DND-41 (cell line): ENCODE data around the gene KIF24.
"Not testable (repeated sequence)": the region's sequence is repeated elsewhere in the genome, so short reads cannot be mapped to it uniquely, and the experiment has no call there.

ENCODE experiments used
- ATAC-seq: fragments of 200-7000 bp; cut with Tn5 transposase; 3 replicates; pipeline ENCODE4 v1.9.1; 2021; ENCODE audit warnings: low read depth; ENCODE audit not compliant: insufficient read depth
- DNase-seq: peaks from one replicate; pipeline ENCODE4 v3.0.0-alpha.2; 2020
- H2AFZ ChIP-seq: 2 replicates; pipeline ENCODE4 v1.6.0; 2012; ENCODE audit warnings: low read depth, low read length
- H3K27ac ChIP-seq: 2 replicates; pipeline ENCODE4 v1.5.1; 2012; ENCODE audit warnings: low read length, inconsistent platforms
- H3K27me3 ChIP-seq: fragments of 200-600 bp; sonication (generic); 2 replicates; pipeline ENCODE4 v1.6.0; 2012; ENCODE audit warnings: low read length, mild to moderate bottlenecking, inconsistent platforms; ENCODE audit not compliant: insufficient read depth, poor library complexity
- H3K36me3 ChIP-seq: 2 replicates; pipeline ENCODE4 v1.5.1; 2012; ENCODE audit warnings: low read length, inconsistent platforms; ENCODE audit not compliant: insufficient read depth
- H3K4me1 ChIP-seq: 2 replicates; pipeline ENCODE4 v1.5.1; 2012; ENCODE audit warnings: mild to moderate bottlenecking, low read length; ENCODE audit not compliant: insufficient read depth
- H3K4me2 ChIP-seq: 2 replicates; pipeline ENCODE4 v1.6.0; 2012; ENCODE audit warnings: mild to moderate bottlenecking, moderate library complexity, low read length, inconsistent platforms; ENCODE audit not compliant: insufficient read depth
- H3K4me3 ChIP-seq, 2 experiments: fragments of 200-600 bp in 1 of 2; shearing (Covaris generic) in 1 of 2; 2 replicates each; pipeline ENCODE4 v1.5.1; 2012 to 2016; ENCODE audit warnings: inconsistent platforms in 2 of 2, low read length in 2 of 2, mild to moderate bottlenecking in 2 of 2, low read depth in 1 of 2, moderate library complexity in 1 of 2
- H3K79me2 ChIP-seq: 2 replicates; pipeline ENCODE4 v1.6.0; 2012; ENCODE audit warnings: low read length, inconsistent platforms; ENCODE audit not compliant: insufficient read depth
- H3K9ac ChIP-seq: 2 replicates; pipeline ENCODE4 v1.6.0; 2012; ENCODE audit warnings: low read depth, mild to moderate bottlenecking, inconsistent platforms, low read length, moderate library complexity
- H3K9me3 ChIP-seq: 2 replicates; pipeline ENCODE4 v1.5.1; 2012; ENCODE audit warnings: low read length, moderate library complexity, mild to moderate bottlenecking, inconsistent platforms; ENCODE audit not compliant: insufficient read depth, severe bottlenecking
- H4K20me1 ChIP-seq: 2 replicates; pipeline ENCODE4 v1.6.0; 2012; ENCODE audit warnings: low read length; ENCODE audit not compliant: insufficient read depth
- EZH2 ChIP-seq: IDR thresholded peaks from 3 replicates; pipeline ENCODE4 v1.6.1; 2012; ENCODE audit warnings: borderline replicate concordance, low read depth, mild to moderate bottlenecking, moderate library complexity, low read length, inconsistent platforms; ENCODE audit not compliant: severe bottlenecking
- TF ChIP-seq, protein P1 (sequence below): IDR thresholded peaks from 2 replicates; pipeline ENCODE4 v1.5.1; 2012; ENCODE audit warnings: borderline replicate concordance, low read length, moderate library complexity, mild to moderate bottlenecking; ENCODE audit not compliant: poor library complexity, severe bottlenecking; ENCODE audit errors: extremely low read depth

The KIF24 gene

GRCh38 chr9:34365282-34365681, 36.2 kb upstream of the KIF24 start:
- DNase-seq = no peak
- Histone ChIP-seq H2AFZ (no peak overlapping the region), H3K9ac (no peak overlapping the region), H3K4me2 (no peak overlapping the region), H3K4me3 (no peak overlapping the region), H3K27me3 (no peaks in the 10 kb centered on the region), H3K4me1 (no peaks in the 10 kb centered on the region), H3K27ac (no peak overlapping the region), H3K9me3 (no peaks in the 10 kb centered on the region), H3K36me3 (no peaks in the 10 kb centered on the region), H3K79me2 (no peaks in the 10 kb centered on the region), H4K20me1 (no peaks in the 10 kb centered on the region; the same call in 1 of the 2 replicates)
- ATAC-seq = no peak
- no peak for TF ChIP-seq EZH2
- TF ChIP-seq, protein P1, sequence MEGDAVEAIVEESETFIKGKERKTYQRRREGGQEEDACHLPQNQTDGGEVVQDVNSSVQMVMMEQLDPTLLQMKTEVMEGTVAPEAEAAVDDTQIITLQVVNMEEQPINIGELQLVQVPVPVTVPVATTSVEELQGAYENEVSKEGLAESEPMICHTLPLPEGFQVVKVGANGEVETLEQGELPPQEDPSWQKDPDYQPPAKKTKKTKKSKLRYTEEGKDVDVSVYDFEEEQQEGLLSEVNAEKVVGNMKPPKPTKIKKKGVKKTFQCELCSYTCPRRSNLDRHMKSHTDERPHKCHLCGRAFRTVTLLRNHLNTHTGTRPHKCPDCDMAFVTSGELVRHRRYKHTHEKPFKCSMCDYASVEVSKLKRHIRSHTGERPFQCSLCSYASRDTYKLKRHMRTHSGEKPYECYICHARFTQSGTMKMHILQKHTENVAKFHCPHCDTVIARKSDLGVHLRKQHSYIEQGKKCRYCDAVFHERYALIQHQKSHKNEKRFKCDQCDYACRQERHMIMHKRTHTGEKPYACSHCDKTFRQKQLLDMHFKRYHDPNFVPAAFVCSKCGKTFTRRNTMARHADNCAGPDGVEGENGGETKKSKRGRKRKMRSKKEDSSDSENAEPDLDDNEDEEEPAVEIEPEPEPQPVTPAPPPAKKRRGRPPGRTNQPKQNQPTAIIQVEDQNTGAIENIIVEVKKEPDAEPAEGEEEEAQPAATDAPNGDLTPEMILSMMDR = no peak

- H3K79me2 ChIP-seq = no peaks in the 10 kb centered on the region
- TF ChIP-seq EZH2 = no peak
- TF ChIP-seq, protein P1 = no peak
- H3K27me3 ChIP-seq = no peaks in the 10 kb centered on the region
- no peaks in the 10 kb centered on the region for H3K9me3 ChIP-seq
- H3K9ac ChIP-seq = no peak overlapping the region
- ATAC-seq (peak; percentile 56; the same call in 2 of the 3 replicates), DNase-seq (no peak)
- H3K4me1 ChIP-seq = no peaks in the 10 kb centered on the region
- no peak overlapping the region for H3K4me3 ChIP-seq
- H3K36me3 ChIP-seq = no peaks in the 10 kb centered on the region
- no peaks in the 10 kb centered on the region; the same call in 1 of the 2 replicates for H4K20me1 ChIP-seq
- no peak overlapping the region for H2AFZ ChIP-seq
- no peak overlapping the region for H3K4me2 ChIP-seq
- H3K27ac ChIP-seq = no peak overlapping the region
Observed at GRCh38 chr9:34363619-34364351, 34.7 kb upstream of the KIF24 start.

DNA sequence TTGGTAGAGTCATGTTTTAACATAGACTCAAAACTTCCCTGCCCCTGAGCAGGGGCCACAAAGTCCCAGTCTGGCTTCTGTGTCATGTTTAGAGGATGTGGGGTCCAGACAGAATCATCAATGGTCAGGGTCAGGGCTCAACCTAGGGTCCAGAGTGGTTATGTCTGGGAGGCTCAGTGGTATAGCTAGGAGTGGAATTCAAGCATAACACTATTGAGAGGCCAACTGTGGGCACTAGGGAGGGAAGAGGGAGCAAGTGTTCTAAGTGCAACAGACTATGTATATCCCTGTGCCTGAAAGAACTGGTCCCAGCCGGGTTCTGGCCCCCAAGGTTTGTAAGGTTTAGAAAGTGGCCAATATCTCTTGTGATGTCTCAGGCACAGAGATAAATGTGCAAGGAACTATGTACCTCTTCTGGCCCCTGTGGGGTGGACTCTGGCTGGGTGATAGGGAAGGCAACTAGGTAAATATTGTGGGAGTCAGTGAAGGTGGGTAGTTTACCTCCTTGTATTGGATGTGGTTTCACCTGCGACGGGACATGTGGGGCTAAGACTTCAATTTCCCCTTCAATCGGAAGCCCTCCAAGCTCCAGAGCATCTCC, 33.6 kb upstream of the KIF24 start:
- Histone ChIP-seq H3K27me3 (no peaks in the 10 kb centered on the region), H3K36me3 (no peaks in the 10 kb centered on the region), H3K4me1 (no peaks in the 10 kb centered on the region), H2AFZ (no peak overlapping the region), H3K4me2 (no peak overlapping the region), H3K27ac (no peak overlapping the region), H3K79me2 (no peaks in the 10 kb centered on the region), H3K4me3 (no peak overlapping the region), H4K20me1 (no peaks in the 10 kb centered on the region; the same call in 1 of the 2 replicates), H3K9me3 (no peaks in the 10 kb centered on the region), H3K9ac (no peak overlapping the region)
- TF ChIP-seq, protein P1 = no peak
- TF ChIP-seq EZH2 = no peak
- DNase-seq (no peak), ATAC-seq (no peak)

- H3K79me2 ChIP-seq, H3K36me3 ChIP-seq, H2AFZ ChIP-seq, H3K27ac ChIP-seq, H4K20me1 ChIP-seq, DNase-seq, H3K4me1 ChIP-seq, H3K27me3 ChIP-seq, H3K9me3 ChIP-seq, H3K4me3 ChIP-seq, H3K9ac ChIP-seq, H3K4me2 ChIP-seq, ATAC-seq: not testable (repeated sequence)
Observed at GRCh38 chr9:34352957-34353356, 23.9 kb upstream of the KIF24 start.

DNA sequence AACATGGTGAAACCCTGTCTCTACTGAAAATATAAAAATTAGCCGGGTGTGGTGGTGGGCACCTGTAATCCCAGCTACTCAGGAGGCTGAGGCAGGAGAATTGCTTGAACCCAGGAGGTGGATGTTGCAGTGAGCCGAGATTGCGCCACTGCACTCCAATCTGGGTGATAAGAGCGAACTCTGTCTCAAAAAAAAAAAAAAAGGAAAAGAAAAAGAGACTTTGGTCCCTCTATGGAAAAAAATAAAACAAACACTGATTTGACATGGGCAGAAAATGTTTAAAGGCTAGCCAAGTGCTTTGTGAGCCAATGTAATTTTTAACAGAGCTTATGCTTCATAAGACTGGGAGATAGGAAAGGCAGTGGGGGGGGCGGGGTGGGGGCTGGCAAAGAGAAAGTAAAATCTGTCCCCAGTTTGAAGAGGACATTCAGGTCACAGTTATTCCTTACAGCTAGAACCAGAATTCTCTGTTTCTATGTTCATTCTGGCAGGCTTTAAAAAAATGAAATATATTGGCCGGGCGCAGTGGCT, 23.1 kb upstream of the KIF24 start:
- not testable (repeated sequence) for H3K27ac ChIP-seq, DNase-seq

More for the DNA sequence above, 23.1 kb upstream of the KIF24 start:
- not testable (repeated sequence) for H3K4me1 ChIP-seq, H4K20me1 ChIP-seq, H3K4me3 ChIP-seq, H3K4me2 ChIP-seq, ATAC-seq, H3K79me2 ChIP-seq, H3K27me3 ChIP-seq, H3K9ac ChIP-seq, H3K36me3 ChIP-seq, H2AFZ ChIP-seq, H3K9me3 ChIP-seq
